ENCODE measurements around the gene LMTK3. TPM values are rescaled to one million over a fixed set of nuclear protein-coding genes. Genes with fewer than 3 reads are reported as not detected.

Gene LMTK3
- polyA plus RNA-seq, 1 donor from 2014 or later, result 8.1 TPM

GRCh38 chr19:48461982-48462655 lies 49.5 kb downstream of the LMTK3 start:
- Histone ChIP-seq H3K4me2 (ENCODE audit: low read length) (no peak overlapping the region), H3K36me3 (ENCODE audit: insufficient read depth, low read length) (no peaks in the 10 kb centered on the region), H3K9ac (ENCODE audit: low read length) (no peak overlapping the region), H4K20me1 (ENCODE audit: insufficient read depth) (no peaks in the 10 kb centered on the region), H3K27ac (ENCODE audit: low read length) (no peak overlapping the region), H3K9me3 (ENCODE audit: low read length) (no peaks in the 10 kb centered on the region), H3K79me2 (replicated peaks; ENCODE audit: insufficient read depth, low read length) (no peaks in the 10 kb centered on the region), H3K9me2 (ENCODE audit: insufficient read depth, low read length) (no peaks in the 10 kb centered on the region), H2AFZ (ENCODE audit: low read depth, low read length) (no peak overlapping the region), H3K4me3 (ENCODE audit: low read length) (no peak overlapping the region), H3F3A (ENCODE audit: insufficient read depth, low read length, poor library complexity, severe bottlenecking) (no peaks in the 10 kb centered on the region), H3K27me3 (ENCODE audit: insufficient read depth, low read depth, low read length) (no peaks in the 10 kb centered on the region)
- TF ChIP-seq CTCF (IDR thresholded peaks at IDR 0.05; ENCODE audit: poor library complexity, severe bottlenecking), result no peak
- no peak for TF ChIP-seq RAD21 (conservative IDR thresholded peaks at IDR 0.05)
- TF ChIP-seq MXI1 (conservative IDR thresholded peaks at IDR 0.05; ENCODE audit: poor library complexity, severe bottlenecking), result no peak
- no peak for TF ChIP-seq EP300 (conservative IDR thresholded peaks at IDR 0.05; ENCODE audit: poor library complexity, severe bottlenecking)
- TF ChIP-seq EZH2 (IDR thresholded peaks at IDR 0.05; ENCODE audit: borderline replicate concordance, insufficient read depth, low read length, poor library complexity, severe bottlenecking), result no peak
- TF ChIP-seq TAF1 (IDR thresholded peaks at IDR 0.05; ENCODE audit: low read depth), result no peak
- no peak for TF ChIP-seq POLR2AphosphoS5 (IDR thresholded peaks at IDR 0.05)
- TF ChIP-seq SMC3 (conservative IDR thresholded peaks at IDR 0.05; ENCODE audit: poor library complexity), result no peak
- TF ChIP-seq, protein P1, sequence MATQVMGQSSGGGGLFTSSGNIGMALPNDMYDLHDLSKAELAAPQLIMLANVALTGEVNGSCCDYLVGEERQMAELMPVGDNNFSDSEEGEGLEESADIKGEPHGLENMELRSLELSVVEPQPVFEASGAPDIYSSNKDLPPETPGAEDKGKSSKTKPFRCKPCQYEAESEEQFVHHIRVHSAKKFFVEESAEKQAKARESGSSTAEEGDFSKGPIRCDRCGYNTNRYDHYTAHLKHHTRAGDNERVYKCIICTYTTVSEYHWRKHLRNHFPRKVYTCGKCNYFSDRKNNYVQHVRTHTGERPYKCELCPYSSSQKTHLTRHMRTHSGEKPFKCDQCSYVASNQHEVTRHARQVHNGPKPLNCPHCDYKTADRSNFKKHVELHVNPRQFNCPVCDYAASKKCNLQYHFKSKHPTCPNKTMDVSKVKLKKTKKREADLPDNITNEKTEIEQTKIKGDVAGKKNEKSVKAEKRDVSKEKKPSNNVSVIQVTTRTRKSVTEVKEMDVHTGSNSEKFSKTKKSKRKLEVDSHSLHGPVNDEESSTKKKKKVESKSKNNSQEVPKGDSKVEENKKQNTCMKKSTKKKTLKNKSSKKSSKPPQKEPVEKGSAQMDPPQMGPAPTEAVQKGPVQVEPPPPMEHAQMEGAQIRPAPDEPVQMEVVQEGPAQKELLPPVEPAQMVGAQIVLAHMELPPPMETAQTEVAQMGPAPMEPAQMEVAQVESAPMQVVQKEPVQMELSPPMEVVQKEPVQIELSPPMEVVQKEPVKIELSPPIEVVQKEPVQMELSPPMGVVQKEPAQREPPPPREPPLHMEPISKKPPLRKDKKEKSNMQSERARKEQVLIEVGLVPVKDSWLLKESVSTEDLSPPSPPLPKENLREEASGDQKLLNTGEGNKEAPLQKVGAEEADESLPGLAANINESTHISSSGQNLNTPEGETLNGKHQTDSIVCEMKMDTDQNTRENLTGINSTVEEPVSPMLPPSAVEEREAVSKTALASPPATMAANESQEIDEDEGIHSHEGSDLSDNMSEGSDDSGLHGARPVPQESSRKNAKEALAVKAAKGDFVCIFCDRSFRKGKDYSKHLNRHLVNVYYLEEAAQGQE (IDR thresholded peaks at IDR 0.05; ENCODE audit: borderline replicate concordance), result no peak

DNA sequence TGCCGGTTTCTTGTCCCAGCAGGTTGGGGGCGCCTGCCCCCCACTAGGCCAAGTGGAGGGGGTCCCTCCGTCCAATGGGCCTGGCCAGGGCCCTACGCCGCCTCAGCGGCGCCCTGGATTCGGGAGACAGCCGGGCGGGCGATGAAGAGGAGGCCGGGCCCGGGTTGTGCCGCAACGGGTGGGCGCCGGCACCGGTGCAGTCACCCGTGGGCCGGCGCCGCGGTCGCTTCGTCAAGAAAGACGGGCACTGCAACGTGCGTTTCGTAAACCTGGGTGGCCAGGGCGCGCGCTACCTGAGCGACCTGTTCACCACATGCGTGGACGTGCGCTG lies 50.0 kb downstream of the LMTK3 start:
- Histone ChIP-seq H3K27ac (ENCODE audit: low read length) (no peak overlapping the region), H2AFZ (ENCODE audit: low read depth, low read length) (no peak overlapping the region), H3K9me2 (ENCODE audit: insufficient read depth, low read length) (no peaks in the 10 kb centered on the region), H3K9ac (ENCODE audit: low read length) (no peak overlapping the region), H3K4me2 (ENCODE audit: low read length) (no peak overlapping the region), H3K4me3 (ENCODE audit: low read length) (no peak overlapping the region), H3K36me3 (ENCODE audit: insufficient read depth, low read length) (no peaks in the 10 kb centered on the region), H3K27me3 (ENCODE audit: insufficient read depth, low read depth, low read length) (no peaks in the 10 kb centered on the region), H4K20me1 (ENCODE audit: insufficient read depth) (no peaks in the 10 kb centered on the region), H3F3A (ENCODE audit: insufficient read depth, low read length, poor library complexity, severe bottlenecking) (no peaks in the 10 kb centered on the region), H3K79me2 (replicated peaks; ENCODE audit: insufficient read depth, low read length) (no peaks in the 10 kb centered on the region), H3K9me3 (ENCODE audit: low read length) (no peaks in the 10 kb centered on the region)
- TF ChIP-seq, protein P1 (IDR thresholded peaks at IDR 0.05; ENCODE audit: borderline replicate concordance), result no peak
- no peak for TF ChIP-seq EZH2 (IDR thresholded peaks at IDR 0.05; ENCODE audit: borderline replicate concordance, insufficient read depth, low read length, poor library complexity, severe bottlenecking)
- no peak for TF ChIP-seq TAF1 (IDR thresholded peaks at IDR 0.05; ENCODE audit: low read depth)
- no peak for TF ChIP-seq CTCF (IDR thresholded peaks at IDR 0.05; ENCODE audit: poor library complexity, severe bottlenecking)
- no peak for TF ChIP-seq MXI1 (conservative IDR thresholded peaks at IDR 0.05; ENCODE audit: poor library complexity, severe bottlenecking)
- no peak for TF ChIP-seq RAD21 (conservative IDR thresholded peaks at IDR 0.05)
